GDM1 (cell line): Measurements from ENCODE around the gene RABGAP1L.
"Not testable (repeated sequence)": the region's sequence is repeated elsewhere in the genome, so short reads cannot be mapped to it uniquely, and the experiment has no call there.

Experiments
- DNase-seq: peaks from one replicate; lab custom pipeline; 2025; lab: John Stamatoyannopoulos, UW

The RABGAP1L gene

GRCh38 chr1:174367892-174368291 is 208.6 kb downstream of the RABGAP1L start:
- no peak for DNase-seq

GRCh38 chr1:174376030-174376429 is 216.7 kb downstream of the RABGAP1L start:
- no peak for DNase-seq

GRCh38 chr1:174391716-174392115 is 232.4 kb downstream of the RABGAP1L start:
- DNase-seq, result no peak

- no peak for DNase-seq
Measured at GRCh38 chr1:174393885-174394284, 234.6 kb downstream of the RABGAP1L start.

GRCh38 chr1:174397261-174397660 is 237.9 kb downstream of the RABGAP1L start:
- DNase-seq, result no peak

- no peak for DNase-seq
Measured at GRCh38 chr1:174398246-174398645, 238.9 kb downstream of the RABGAP1L start.

- no peak for DNase-seq
Measured at GRCh38 chr1:174399211-174399610, 239.9 kb downstream of the RABGAP1L start.

- DNase-seq, result no peak
Measured at GRCh38 chr1:174401075-174401474, 241.8 kb downstream of the RABGAP1L start.

- DNase-seq, result no peak
Measured at GRCh38 chr1:174405219-174405618, 245.9 kb downstream of the RABGAP1L start.

GRCh38 chr1:174406421-174406820 is 247.1 kb downstream of the RABGAP1L start:
- DNase-seq, result no peak

GRCh38 chr1:174407665-174408064 is 248.3 kb downstream of the RABGAP1L start:
- no peak for DNase-seq

- DNase-seq, result no peak
Measured at GRCh38 chr1:174408146-174408545, 248.8 kb downstream of the RABGAP1L start.

GRCh38 chr1:174409801-174410200 is 250.5 kb downstream of the RABGAP1L start:
- not testable (repeated sequence) for DNase-seq

- DNase-seq, result no peak
Measured at GRCh38 chr1:174413632-174414031, 254.3 kb downstream of the RABGAP1L start.

- DNase-seq, result no peak
Measured at GRCh38 chr1:174414203-174414602, 254.9 kb downstream of the RABGAP1L start.

GRCh38 chr1:174415506-174415905 is 256.2 kb downstream of the RABGAP1L start:
- no peak for DNase-seq

- DNase-seq, result no peak
Measured at GRCh38 chr1:174417921-174418320, 258.6 kb downstream of the RABGAP1L start.

GRCh38 chr1:174425121-174425520 is 265.8 kb downstream of the RABGAP1L start:
- no peak for DNase-seq

GRCh38 chr1:174426153-174426552 is 266.8 kb downstream of the RABGAP1L start:
- DNase-seq, result no peak

GRCh38 chr1:174428033-174428432 is 268.7 kb downstream of the RABGAP1L start:
- DNase-seq, result no peak

- DNase-seq, result no peak
Measured at GRCh38 chr1:174428739-174429138, 269.4 kb downstream of the RABGAP1L start.

- DNase-seq, result no peak
Measured at GRCh38 chr1:174433451-174433850, 274.1 kb downstream of the RABGAP1L start.

GRCh38 chr1:174445351-174445750 is 286.0 kb downstream of the RABGAP1L start:
- no peak for DNase-seq

- no peak for DNase-seq
Measured at GRCh38 chr1:174445817-174446216, 286.5 kb downstream of the RABGAP1L start.
